Measurements from ENCODE around the gene IFRD2.
A peak's percentile ranks its signal among the peaks of the same experiment; 100 is the strongest.

The IFRD2 gene

GRCh38 chr3:50319894-50320625 lies 27.8 kb upstream of the IFRD2 start:
- H3K4me3 ChIP-seq (ENCODE audit: low read length), result peak overlapping the region; percentile 90
- TF ChIP-seq CTCF (conservative IDR thresholded peaks at IDR 0.05; ENCODE audit: low read depth, low read length), result no peak
- DNase-seq (ENCODE audit: low read depth), result no peak

DNA sequence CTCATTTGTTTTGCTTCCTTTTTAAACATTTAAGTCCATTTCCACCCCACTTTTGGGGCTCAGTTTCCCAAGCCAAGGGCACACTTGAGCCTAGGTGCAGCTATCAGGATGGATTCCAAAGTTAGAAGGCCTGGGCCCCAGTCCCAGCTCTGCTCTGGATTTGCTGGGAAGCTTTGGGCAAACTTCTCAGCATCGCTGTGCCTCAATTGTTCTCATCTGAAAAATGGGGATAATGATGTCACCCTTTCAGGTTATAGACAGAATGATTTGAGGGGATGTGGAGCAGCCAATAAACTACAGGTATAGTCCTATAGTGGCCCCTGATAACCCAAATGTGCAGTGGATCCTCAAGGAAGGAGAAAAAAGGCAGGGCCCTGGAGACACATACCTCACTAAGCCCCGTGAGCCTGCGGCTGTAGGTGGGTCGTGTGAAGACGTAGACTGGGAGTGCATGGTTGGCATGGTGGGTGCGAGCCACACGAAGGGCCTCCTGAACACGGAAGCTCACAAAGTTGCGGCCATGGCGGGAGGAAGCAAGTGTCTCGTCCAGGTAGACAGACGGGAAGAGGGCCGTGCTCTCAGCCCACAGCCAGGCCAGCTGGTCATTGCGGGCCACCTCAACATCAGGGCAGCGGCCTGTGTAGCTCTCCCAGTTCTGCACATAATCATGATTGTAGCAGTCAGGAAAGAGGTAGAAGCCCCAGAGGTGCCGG lies 27.1 kb upstream of the IFRD2 start:
- no peak for TF ChIP-seq CTCF (conservative IDR thresholded peaks at IDR 0.05; ENCODE audit: low read depth, low read length)
- H3K4me3 ChIP-seq (ENCODE audit: low read length), result no peak overlapping the region
- no peak for DNase-seq (ENCODE audit: low read depth)

DNA sequence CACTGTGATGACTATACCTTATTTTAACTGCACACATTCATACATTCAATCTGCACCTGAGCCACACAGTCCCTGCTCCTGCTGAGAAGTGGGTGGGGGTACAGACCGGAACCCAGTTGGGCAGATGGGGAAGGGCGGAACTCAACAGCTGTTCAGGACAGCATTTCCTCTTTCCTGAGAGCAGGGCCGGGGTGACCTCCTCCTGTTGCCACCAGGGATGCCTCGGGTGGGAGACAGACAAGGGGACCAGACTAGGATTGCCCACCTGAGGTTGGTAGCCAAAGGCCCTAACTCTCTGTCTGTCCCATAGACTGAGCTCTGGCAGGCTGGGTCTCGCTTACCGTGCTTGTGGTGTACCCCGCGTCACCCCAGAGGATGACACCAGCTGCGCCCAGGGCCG lies 26.4 kb upstream of the IFRD2 start:
- no peak for TF ChIP-seq CTCF (conservative IDR thresholded peaks at IDR 0.05; ENCODE audit: low read depth, low read length)
- H3K4me3 ChIP-seq (ENCODE audit: low read length), result no peak overlapping the region
- no peak for DNase-seq (ENCODE audit: low read depth)

DNA sequence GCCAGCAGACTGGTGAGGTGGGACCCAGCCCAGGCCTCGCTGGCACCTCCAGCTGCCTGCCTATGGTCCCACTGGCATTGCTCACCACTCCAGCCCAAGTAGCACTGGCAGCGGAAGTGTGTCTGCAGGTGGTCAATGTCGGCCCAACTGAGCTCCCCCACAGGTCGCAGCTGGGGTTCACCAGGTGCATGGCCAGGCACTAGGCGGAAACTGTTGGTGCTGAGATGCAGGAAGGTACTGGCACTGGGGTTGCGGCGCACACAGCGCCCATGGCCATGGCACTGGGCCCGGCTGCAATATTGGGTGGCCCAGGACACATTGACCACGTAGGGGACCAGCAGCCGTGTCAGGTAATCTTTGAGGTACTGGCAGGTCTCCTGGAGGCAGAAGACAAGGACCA lies 25.9 kb upstream of the IFRD2 start:
- DNase-seq (ENCODE audit: low read depth), result no peak
- H3K4me3 ChIP-seq (ENCODE audit: low read length), result no peak overlapping the region
- TF ChIP-seq CTCF (conservative IDR thresholded peaks at IDR 0.05; ENCODE audit: low read depth, low read length), result no peak

GRCh38 chr3:50317300-50317699 lies 25.1 kb upstream of the IFRD2 start:
- no peak for TF ChIP-seq CTCF (conservative IDR thresholded peaks at IDR 0.05; ENCODE audit: low read depth, low read length)
- no peak overlapping the region for H3K4me3 ChIP-seq (ENCODE audit: low read length)
- DNase-seq (ENCODE audit: low read depth), result no peak

GRCh38 chr3:50316657-50317242 lies 24.5 kb upstream of the IFRD2 start:
- H3K4me3 ChIP-seq (ENCODE audit: low read length), result no peak overlapping the region
- no peak for TF ChIP-seq CTCF (conservative IDR thresholded peaks at IDR 0.05; ENCODE audit: low read depth, low read length)
- no peak for DNase-seq (ENCODE audit: low read depth)

Data from retinal pigment epithelial cell (primary cell).